Measurements from ENCODE around the gene CEP170B.
A peak's percentile ranks its signal among the peaks of the same experiment; 100 is the strongest.
"Not testable (repeated sequence)": the region's sequence is repeated elsewhere in the genome, so short reads cannot be mapped to it uniquely, and the experiment has no call there.

CEP170B gene

GRCh38 chr14:104865081-104865630, at the start of gene CEP170B:
CEP170B (plus strand) TSS chr14:104865268; CDS start chr14:104868451, 3,183 bp downstream.
- DNase-seq (ENCODE audit: low read depth in 1 of 2, low spot score in 1 of 2), result peak; percentile 21 to 42

DNA sequence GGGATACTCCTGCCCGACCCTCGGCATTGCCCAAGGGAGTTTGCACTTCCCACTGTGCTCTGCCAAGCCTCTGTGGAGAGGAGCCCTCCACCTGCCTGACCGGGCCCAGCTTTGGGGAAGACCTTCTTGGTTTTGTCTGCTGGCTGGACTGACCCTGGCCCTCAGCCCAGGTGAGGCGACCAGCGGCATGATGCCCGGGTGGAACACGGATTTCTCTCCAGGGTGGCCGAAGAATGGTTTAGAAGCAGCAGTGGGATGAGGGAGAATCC, 48.5 kb upstream of the CEP170B start:
- DNase-seq (ENCODE audit: low read depth in 1 of 2, low spot score in 1 of 2), result no peak

GRCh38 chr14:104817930-104818713, 46.9 kb upstream of the CEP170B start:
- no peak for DNase-seq (ENCODE audit: low read depth in 1 of 2, low spot score in 1 of 2)

DNA sequence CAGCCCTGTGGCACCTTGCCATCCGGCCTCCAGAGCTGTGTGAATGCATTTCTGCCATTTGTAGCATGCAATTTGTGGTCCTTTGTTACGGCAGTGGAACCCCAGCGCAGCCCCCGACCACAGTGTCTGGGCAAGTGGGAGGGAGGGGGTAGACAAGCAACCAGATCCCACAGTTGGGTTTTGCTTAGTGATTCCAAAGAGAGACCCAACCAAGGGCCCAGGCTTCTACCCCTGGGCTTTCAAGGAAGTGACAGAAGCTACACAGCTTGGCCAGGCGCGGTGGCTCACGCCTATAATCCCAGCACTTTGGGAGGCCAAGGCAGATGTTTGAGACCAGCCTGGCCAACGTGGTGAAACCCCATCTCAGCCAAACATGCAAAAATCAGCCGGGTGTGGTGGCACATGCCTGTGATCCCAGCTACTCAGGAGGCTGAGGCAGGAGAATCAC, 46.3 kb upstream of the CEP170B start:
- DNase-seq (ENCODE audit: low read depth in 1 of 2, low spot score in 1 of 2), result no peak

GRCh38 chr14:104819361-104819781, 45.7 kb upstream of the CEP170B start:
- no peak for DNase-seq (ENCODE audit: low read depth in 1 of 2, low spot score in 1 of 2)

- DNase-seq (ENCODE audit: low read depth in 1 of 2, low spot score in 1 of 2), result no peak
Measured at GRCh38 chr14:104820669-104821228, 44.3 kb upstream of the CEP170B start.

- DNase-seq (ENCODE audit: low read depth in 1 of 2, low spot score in 1 of 2), result no peak
Measured at GRCh38 chr14:104821229-104821945, 43.7 kb upstream of the CEP170B start.

DNA sequence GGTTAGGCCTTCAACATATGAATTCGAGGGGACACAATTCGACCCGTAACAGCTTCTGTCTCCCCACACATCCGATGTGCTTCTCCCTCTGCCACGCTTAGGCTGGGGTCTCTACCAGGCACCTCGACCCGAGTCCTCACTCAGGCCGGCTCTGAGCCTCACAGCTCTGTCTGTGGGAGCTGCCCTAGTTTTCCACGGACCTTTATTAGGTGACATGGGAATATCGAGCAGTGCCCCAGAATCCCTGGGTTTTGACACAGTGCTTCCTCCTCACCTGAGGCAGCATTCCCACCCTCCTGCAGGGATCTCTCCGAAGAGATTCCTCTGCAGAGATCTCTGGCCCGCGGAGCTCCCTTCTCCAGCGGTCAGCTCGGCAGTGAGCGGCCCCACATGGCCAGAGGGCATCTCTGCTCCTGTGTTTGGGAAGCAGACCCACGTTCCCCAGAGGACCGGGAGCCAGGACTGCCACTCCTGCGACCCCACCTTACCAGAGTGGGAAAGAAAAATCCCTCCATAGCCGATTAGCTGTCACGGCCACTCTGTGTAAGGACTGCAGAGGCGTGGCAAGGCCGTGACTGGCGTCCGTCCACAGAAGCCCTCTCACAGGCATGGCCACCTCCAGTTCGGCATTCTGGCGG, 43.0 kb upstream of the CEP170B start:
- DNase-seq (ENCODE audit: low read depth in 1 of 2, low spot score in 1 of 2), result no peak

GRCh38 chr14:104822821-104823615, 42.0 kb upstream of the CEP170B start:
- DNase-seq (ENCODE audit: low read depth in 1 of 2, low spot score in 1 of 2), result no peak

GRCh38 chr14:104824353-104824997, 40.6 kb upstream of the CEP170B start:
- no peak for DNase-seq (ENCODE audit: low read depth in 1 of 2, low spot score in 1 of 2)

DNA sequence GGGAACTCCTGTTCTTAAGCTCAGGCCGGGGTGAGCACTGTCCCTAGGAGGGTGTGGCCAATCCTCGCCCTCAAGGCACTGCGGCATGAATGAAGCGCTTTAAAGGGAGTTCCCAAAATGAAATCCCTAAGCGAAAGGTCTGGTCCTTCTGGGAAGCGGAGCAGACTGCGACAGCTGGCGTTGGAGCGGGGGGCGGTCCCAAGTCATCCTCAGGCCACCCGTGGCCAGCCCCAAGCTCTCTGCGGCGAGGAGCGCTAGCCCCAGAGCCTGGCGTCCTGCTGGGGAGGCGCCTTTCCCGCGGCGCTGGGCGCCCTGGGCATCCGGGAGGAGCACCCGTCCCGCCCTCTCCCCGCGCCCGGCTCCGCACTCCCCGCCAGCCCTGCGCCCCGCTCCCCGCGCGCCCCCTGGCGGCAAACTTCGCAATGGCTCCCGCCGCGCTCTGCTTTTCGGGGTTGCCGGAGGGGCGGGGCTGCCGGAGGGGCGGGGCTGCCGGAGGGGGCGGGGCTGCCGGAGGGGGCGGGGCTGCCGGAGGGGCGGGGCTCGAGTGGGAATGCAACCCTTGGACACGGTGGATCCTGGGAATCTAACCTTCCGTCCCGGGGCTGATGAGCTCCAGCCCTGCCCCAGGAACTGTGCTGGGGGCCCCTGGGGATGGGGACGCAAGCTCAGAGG, 38.7 kb upstream of the CEP170B start:
- DNase-seq (ENCODE audit: low read depth in 1 of 2, low spot score in 1 of 2), result peak; percentile 91 to 97

GRCh38 chr14:104826861-104827176, 38.2 kb upstream of the CEP170B start:
- no peak for DNase-seq (ENCODE audit: low read depth in 1 of 2, low spot score in 1 of 2)

- peak in 1 of 2 donors; percentile 16 for DNase-seq (ENCODE audit: low read depth in 1 of 2, low spot score in 1 of 2)
Measured at GRCh38 chr14:104827177-104828055, 37.7 kb upstream of the CEP170B start.

- DNase-seq (ENCODE audit: low read depth in 1 of 2, low spot score in 1 of 2), result no peak
Measured at GRCh38 chr14:104830781-104831180, 34.3 kb upstream of the CEP170B start.

DNA sequence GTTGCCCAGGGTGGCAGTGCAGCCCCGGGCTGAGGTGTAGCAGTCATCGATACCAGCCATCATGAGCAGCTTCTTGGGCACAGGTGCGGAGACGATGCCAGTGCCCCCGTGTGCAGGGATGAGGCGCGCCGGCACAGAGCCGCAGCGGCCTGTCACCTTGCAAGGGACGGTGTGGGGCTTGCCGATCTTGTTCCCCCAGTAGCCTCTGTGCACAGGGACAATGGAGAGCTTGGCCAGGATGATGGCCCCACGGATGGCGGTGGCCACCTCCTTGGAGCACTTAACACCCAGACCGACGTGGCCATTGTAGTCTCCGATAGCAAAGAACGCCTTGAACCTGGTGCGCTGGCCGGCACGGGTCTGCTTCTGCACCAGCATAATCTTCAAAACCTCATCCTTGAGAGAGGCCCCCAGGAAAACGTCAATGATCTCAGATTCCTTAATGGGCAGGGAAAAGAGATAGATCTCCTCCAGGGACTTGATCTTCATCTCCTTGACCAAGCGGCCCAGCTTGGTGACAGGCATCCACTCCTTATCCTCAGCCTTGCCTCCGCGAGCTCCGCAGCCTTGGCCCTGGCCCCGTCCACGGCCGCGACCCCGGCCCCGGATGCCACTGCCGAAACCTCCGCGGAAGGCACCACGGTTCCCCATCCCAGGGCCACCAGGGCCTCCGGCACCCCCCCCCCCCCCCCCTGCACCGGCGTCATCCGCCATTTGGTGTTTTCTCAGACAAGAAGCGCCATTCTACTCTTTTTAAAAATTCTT, 28.7 kb upstream of the CEP170B start:
- not testable (repeated sequence) for DNase-seq (ENCODE audit: low read depth in 1 of 2, low spot score in 1 of 2)

GRCh38 chr14:104841730-104842129, 23.3 kb upstream of the CEP170B start:
- DNase-seq (ENCODE audit: low read depth in 1 of 2, low spot score in 1 of 2), result no peak

- no peak for DNase-seq (ENCODE audit: low read depth in 1 of 2, low spot score in 1 of 2)
Measured at GRCh38 chr14:104843006-104843405, 22.1 kb upstream of the CEP170B start.
